ENCODE measurements around the gene DPH7. TPM values are rescaled to one million over a fixed set of nuclear protein-coding genes. Genes with fewer than 3 reads are reported as not detected.

The DPH7 gene
- total and polyA plus RNA-seq, 2 donors: 21.2 to 28.8 TPM

- H3K27ac ChIP-seq (ENCODE audit: low read depth): peak overlapping the region; percentile 42
- no peak for DNase-seq (ENCODE audit: extremely low spot score)
- no peaks in the 10 kb centered on the region for H3K4me1 ChIP-seq (ENCODE audit: insufficient read depth)
- 90% methylated on average over 27 of the region's 27 CpGs for WGBS
- no peak overlapping the region for H3K4me3 ChIP-seq (ENCODE audit: low read depth, low read length)
- peaks cover 3% of the 10 kb centered on the region for H3K36me3 ChIP-seq (ENCODE audit: insufficient read depth)
These were observed 35.2 kb upstream of the DPH7 start for GRCh38 chr9:137613738-137614523.

- Histone ChIP-seq H3K36me3 (ENCODE audit: insufficient read depth) (peaks cover 3% of the 10 kb centered on the region), H3K4me3 (ENCODE audit: low read depth, low read length) (no peak overlapping the region), H3K27ac (ENCODE audit: low read depth) (peak overlapping the region; percentile 89), H3K4me1 (ENCODE audit: insufficient read depth) (no peaks in the 10 kb centered on the region)
- no peak for DNase-seq (ENCODE audit: extremely low spot score)
- 84% methylated on average over 5 of the region's 5 CpGs for WGBS
These were observed 34.5 kb upstream of the DPH7 start for GRCh38 chr9:137613259-137613658.

- Histone ChIP-seq H3K27ac (ENCODE audit: low read depth) (peak overlapping the region; percentile 89), H3K4me3 (ENCODE audit: low read depth, low read length) (no peak overlapping the region), H3K36me3 (ENCODE audit: insufficient read depth) (peaks cover 3% of the 10 kb centered on the region), H3K4me1 (ENCODE audit: insufficient read depth) (no peaks in the 10 kb centered on the region)
- DNase-seq (ENCODE audit: extremely low spot score): no peak
- WGBS: 68% methylated on average over 8 of the region's 8 CpGs
These were observed 34.0 kb upstream of the DPH7 start for GRCh38 chr9:137612741-137613142.

- Histone ChIP-seq H3K36me3 (ENCODE audit: insufficient read depth) (peaks cover 3% of the 10 kb centered on the region), H3K27ac (ENCODE audit: low read depth) (peak overlapping the region; percentile 89), H3K4me3 (ENCODE audit: low read depth, low read length) (no peak overlapping the region), H3K4me1 (ENCODE audit: insufficient read depth) (no peaks in the 10 kb centered on the region)
- 50% methylated on average over 21 of the region's 21 CpGs for WGBS
- peak; percentile 68 for DNase-seq (ENCODE audit: extremely low spot score)
These were observed 33.2 kb upstream of the DPH7 start for GRCh38 chr9:137611623-137612609.

- no peak for DNase-seq (ENCODE audit: extremely low spot score)
- Histone ChIP-seq H3K27ac (ENCODE audit: low read depth) (peak overlapping the region; percentile 0), H3K4me3 (ENCODE audit: low read depth, low read length) (no peak overlapping the region), H3K4me1 (ENCODE audit: insufficient read depth) (no peaks in the 10 kb centered on the region), H3K36me3 (ENCODE audit: insufficient read depth) (peaks cover 3% of the 10 kb centered on the region)
- 67% methylated on average over 6 of the region's 6 CpGs for WGBS
These were observed 32.2 kb upstream of the DPH7 start for GRCh38 chr9:137610944-137611343.

- H3K27ac ChIP-seq (ENCODE audit: low read depth): no peak overlapping the region
- no peaks in the 10 kb centered on the region for H3K4me1 ChIP-seq (ENCODE audit: insufficient read depth)
These were observed 28.6 kb upstream of the DPH7 start for GRCh38 chr9:137607141-137607857.

GRCh38 chr9:137606734-137607138 is 28.0 kb upstream of the DPH7 start:
- 39% methylated on average over 13 of the region's 13 CpGs for whole genome bisulfite sequencing
- peak overlapping the region; percentile 95 for H3K4me3 ChIP-seq (ENCODE audit: low read depth, low read length)

More at GRCh38 chr9:137607141-137607857, 28.6 kb upstream of the DPH7 start:
- WGBS: 52% methylated on average over 17 of the region's 17 CpGs
- Histone ChIP-seq H3K4me3 (ENCODE audit: low read depth, low read length) (no peak overlapping the region), H3K36me3 (ENCODE audit: insufficient read depth) (no peaks in the 10 kb centered on the region)
- no peak for DNase-seq (ENCODE audit: extremely low spot score)

GRCh38 chr9:137606005-137606621 is 27.4 kb upstream of the DPH7 start:
- no peaks in the 10 kb centered on the region for H3K4me1 ChIP-seq (ENCODE audit: insufficient read depth)
- 6% methylated on average over 57 of the region's 57 CpGs for WGBS
- no peak for DNase-seq (ENCODE audit: extremely low spot score)
- H3K36me3 ChIP-seq (ENCODE audit: insufficient read depth): no peaks in the 10 kb centered on the region
- H3K4me3 ChIP-seq (ENCODE audit: low read depth, low read length): peak overlapping the region; percentile 95
- H3K27ac ChIP-seq (ENCODE audit: low read depth): peak overlapping the region; percentile 91

More at GRCh38 chr9:137606734-137607138, 28.0 kb upstream of the DPH7 start:
- Histone ChIP-seq H3K27ac (ENCODE audit: low read depth) (no peak overlapping the region), H3K4me1 (ENCODE audit: insufficient read depth) (no peaks in the 10 kb centered on the region), H3K36me3 (ENCODE audit: insufficient read depth) (no peaks in the 10 kb centered on the region)
- DNase-seq (ENCODE audit: extremely low spot score): no peak

- Histone ChIP-seq H3K27ac (ENCODE audit: low read depth) (peak within 1 kb of the TSS; percentile 91), H3K36me3 (ENCODE audit: insufficient read depth) (no peaks in the 10 kb centered on the region), H3K4me1 (ENCODE audit: insufficient read depth) (no peaks in the 10 kb centered on the region), H3K4me3 (ENCODE audit: low read depth, low read length) (peak within 1 kb of the TSS; percentile 95)
- peak; percentile 75 for DNase-seq (ENCODE audit: extremely low spot score)
- WGBS: 1% methylated on average over 110 of the region's 111 CpGs
These were observed 26.6 kb upstream of the DPH7 start, which contains the start of gene ARRDC1 for GRCh38 chr9:137605121-137606004. TSS of gene ARRDC1 (plus strand) at chr9:137605686. CDS start at chr9:137605718, 32 bp downstream.

GRCh38 chr9:137604345-137605086 is 25.8 kb upstream of the DPH7 start:
- Histone ChIP-seq H3K27ac (ENCODE audit: low read depth) (no peak overlapping the region), H3K4me3 (ENCODE audit: low read depth, low read length) (peak overlapping the region; percentile 52), H3K36me3 (ENCODE audit: insufficient read depth) (no peaks in the 10 kb centered on the region), H3K4me1 (ENCODE audit: insufficient read depth) (no peaks in the 10 kb centered on the region)
- WGBS: 6% methylated on average over 49 of the region's 49 CpGs
- no peak for DNase-seq (ENCODE audit: extremely low spot score)

- Histone ChIP-seq H3K4me1 (ENCODE audit: insufficient read depth) (no peaks in the 10 kb centered on the region), H3K4me3 (ENCODE audit: low read depth, low read length) (no peak overlapping the region)
- 78% methylated on average over 13 of the region's 13 CpGs for WGBS
These were observed 25.2 kb upstream of the DPH7 start for GRCh38 chr9:137603879-137604278.

More at GRCh38 chr9:137603879-137604278, 25.2 kb upstream of the DPH7 start:
- Histone ChIP-seq H3K27ac (ENCODE audit: low read depth) (no peak overlapping the region), H3K36me3 (ENCODE audit: insufficient read depth) (no peaks in the 10 kb centered on the region)
- DNase-seq (ENCODE audit: extremely low spot score): no peak

Data from urinary bladder (tissue), 4 donors.